Measurements from ENCODE around the gene GNAI2.
"Not testable (repeated sequence)": the region's sequence is repeated elsewhere in the genome, so short reads cannot be mapped to it uniquely, and the experiment has no call there.

Gene GNAI2

GRCh38 chr3:50242381-50242770, 6.4 kb downstream of the GNAI2 start:
- no peak overlapping the region for H3K4me3 ChIP-seq (ENCODE audit: control insufficient read depth, low read depth, low read length)
- TF ChIP-seq CTCF (IDR thresholded peaks at IDR 0.05; ENCODE audit: control insufficient read depth, insufficient read depth, low read depth, low read length, missing control alignments), result no peak
- no peak for DNase-seq (ENCODE audit: low read depth)

DNA sequence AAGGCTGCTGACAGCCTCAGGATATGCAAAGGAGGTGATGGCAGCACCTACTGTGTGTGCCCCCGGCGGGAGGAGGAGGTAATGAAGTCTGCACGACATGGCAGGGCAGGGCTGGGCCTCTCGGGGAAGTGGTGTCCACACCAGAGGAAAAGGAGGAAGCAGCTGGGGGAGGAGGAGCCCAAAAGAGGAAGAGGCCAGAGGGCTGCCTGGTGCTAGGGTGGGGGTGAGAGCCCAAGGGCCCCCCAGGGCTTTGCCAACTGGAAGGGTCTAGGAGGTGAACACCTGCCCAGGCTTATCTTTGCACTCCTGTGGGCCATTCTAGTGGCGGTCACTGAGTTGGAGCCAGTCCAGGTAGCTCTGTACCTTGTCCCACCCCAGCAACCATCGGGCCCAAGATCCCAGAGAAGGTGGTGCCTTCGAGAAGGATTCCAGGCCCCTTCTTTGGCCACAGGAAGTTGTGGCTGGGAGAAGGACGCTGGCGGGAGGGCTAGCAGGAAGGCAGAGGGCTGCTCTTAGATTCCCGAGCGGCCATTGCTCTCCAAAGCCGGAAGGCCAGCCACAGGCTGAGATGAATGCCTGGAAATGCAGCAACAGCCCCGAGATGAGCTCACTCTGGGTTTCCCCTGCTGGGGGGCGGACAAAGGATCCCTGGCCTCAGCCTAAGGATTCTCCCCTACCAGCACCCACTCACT, 7.0 kb downstream of the GNAI2 start:
- no peak overlapping the region for H3K4me3 ChIP-seq (ENCODE audit: control insufficient read depth, low read depth, low read length)
- TF ChIP-seq CTCF (IDR thresholded peaks at IDR 0.05; ENCODE audit: control insufficient read depth, insufficient read depth, low read depth, low read length, missing control alignments), result no peak
- no peak for DNase-seq (ENCODE audit: low read depth)

DNA sequence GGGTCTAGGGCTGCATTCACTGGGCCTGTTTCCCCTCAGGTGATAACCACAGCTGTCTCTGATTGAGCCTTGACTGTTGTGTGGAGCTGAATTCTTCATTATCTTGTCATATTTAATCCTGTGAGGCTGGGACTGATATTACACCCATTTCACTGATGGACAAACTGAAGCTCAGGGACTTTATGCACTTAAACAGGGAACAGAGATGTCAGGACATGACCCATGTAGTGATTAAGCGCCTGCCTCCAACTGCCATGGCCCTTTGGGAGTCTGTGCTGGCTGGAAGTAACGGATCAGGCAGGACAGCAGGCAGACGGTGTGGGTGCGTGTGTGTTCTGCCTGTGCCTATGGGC, 7.5 kb downstream of the GNAI2 start:
- H3K4me3 ChIP-seq (ENCODE audit: control insufficient read depth, low read depth, low read length), result no peak overlapping the region
- no peak for TF ChIP-seq CTCF (IDR thresholded peaks at IDR 0.05; ENCODE audit: control insufficient read depth, insufficient read depth, low read depth, low read length, missing control alignments)
- DNase-seq (ENCODE audit: low read depth), result no peak

GRCh38 chr3:50244813-50245212, 8.8 kb downstream of the GNAI2 start:
- not testable (repeated sequence) for H3K4me3 ChIP-seq (ENCODE audit: control insufficient read depth, low read depth, low read length); DNase-seq (ENCODE audit: low read depth)

DNA sequence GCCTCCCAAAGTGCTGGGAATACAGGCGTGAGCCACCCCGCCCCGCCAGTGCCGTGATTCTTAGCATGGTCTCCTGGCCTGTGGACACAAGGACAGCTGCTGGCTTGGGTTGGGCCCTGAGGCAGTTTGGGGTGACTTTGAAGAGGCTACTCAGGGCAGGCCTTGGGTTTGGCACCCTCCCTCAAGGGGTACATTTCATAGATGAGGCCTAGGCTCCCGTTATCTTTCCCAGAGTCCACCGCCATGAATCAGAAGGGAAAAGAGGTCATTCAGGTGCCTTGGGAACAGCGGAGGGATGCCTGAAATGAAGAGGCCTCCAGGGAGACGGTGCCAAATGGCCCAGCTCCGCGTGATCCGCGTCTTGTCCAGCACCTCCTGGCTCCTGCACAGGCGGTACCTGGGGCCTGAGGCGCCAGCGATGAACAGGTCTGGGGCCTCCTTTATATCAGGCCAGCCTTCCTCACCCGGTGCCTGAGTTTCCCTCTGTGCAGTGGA, 9.3 kb downstream of the GNAI2 start:
- TF ChIP-seq CTCF (IDR thresholded peaks at IDR 0.05; ENCODE audit: control insufficient read depth, insufficient read depth, low read depth, low read length, missing control alignments), result no peak
- no peak for DNase-seq (ENCODE audit: low read depth)
- peak overlapping the region; percentile 40 for H3K4me3 ChIP-seq (ENCODE audit: control insufficient read depth, low read depth, low read length)

- DNase-seq (ENCODE audit: low read depth), result peak; percentile 57
- TF ChIP-seq CTCF (IDR thresholded peaks at IDR 0.05; ENCODE audit: control insufficient read depth, insufficient read depth, low read depth, low read length, missing control alignments), result peak; percentile 100
- peak overlapping the region; percentile 40 for H3K4me3 ChIP-seq (ENCODE audit: control insufficient read depth, low read depth, low read length)
These were observed 10.0 kb downstream of the GNAI2 start for GRCh38 chr3:50245831-50246516.

- peak; percentile 87 for DNase-seq (ENCODE audit: low read depth)
- H3K4me3 ChIP-seq (ENCODE audit: control insufficient read depth, low read depth, low read length), result peak overlapping the region; percentile 40
- no peak for TF ChIP-seq CTCF (IDR thresholded peaks at IDR 0.05; ENCODE audit: control insufficient read depth, insufficient read depth, low read depth, low read length, missing control alignments)
These were observed 10.5 kb downstream of the GNAI2 start for GRCh38 chr3:50246517-50246954.
